ENCODE data around the gene RFFL.

DNA sequence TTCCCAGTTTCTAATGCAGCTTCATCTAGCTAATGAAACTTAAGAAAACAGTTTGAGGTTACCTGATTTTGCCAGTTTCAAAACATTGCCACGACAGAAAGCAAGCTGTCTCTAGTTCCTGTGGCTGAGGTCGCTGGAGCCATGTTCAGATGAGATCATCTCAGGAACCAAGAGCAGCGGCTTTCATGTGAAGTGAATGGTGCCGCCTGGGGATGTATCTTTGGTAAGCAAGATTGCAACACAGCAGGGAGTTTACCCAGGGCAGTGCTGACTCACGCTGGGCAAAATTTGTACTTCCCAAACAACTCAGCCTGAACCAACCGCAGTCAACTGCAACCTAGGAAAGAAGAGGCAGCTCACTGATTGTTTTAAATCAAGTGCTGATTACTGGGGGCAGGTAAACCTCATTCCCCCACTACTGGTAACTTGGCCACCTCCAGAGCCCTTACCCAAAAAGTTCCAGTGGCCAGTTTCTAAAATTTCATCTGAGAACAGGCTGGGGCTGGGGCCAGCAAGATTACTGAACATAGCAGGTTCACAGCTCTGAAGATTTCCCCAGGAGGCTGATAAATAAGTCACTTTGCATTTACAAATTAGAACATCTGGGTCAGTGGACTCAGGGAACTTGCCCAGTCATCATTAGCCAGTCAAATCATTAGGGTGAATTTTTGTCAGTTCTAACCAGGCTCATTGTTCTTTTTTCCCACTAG is at the start of gene RFFL:
- peak; percentile 87 for TF ChIP-seq POLR2AphosphoS5 (IDR thresholded peaks at IDR 0.05)
- TF ChIP-seq, protein P1, sequence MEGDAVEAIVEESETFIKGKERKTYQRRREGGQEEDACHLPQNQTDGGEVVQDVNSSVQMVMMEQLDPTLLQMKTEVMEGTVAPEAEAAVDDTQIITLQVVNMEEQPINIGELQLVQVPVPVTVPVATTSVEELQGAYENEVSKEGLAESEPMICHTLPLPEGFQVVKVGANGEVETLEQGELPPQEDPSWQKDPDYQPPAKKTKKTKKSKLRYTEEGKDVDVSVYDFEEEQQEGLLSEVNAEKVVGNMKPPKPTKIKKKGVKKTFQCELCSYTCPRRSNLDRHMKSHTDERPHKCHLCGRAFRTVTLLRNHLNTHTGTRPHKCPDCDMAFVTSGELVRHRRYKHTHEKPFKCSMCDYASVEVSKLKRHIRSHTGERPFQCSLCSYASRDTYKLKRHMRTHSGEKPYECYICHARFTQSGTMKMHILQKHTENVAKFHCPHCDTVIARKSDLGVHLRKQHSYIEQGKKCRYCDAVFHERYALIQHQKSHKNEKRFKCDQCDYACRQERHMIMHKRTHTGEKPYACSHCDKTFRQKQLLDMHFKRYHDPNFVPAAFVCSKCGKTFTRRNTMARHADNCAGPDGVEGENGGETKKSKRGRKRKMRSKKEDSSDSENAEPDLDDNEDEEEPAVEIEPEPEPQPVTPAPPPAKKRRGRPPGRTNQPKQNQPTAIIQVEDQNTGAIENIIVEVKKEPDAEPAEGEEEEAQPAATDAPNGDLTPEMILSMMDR (IDR thresholded peaks at IDR 0.05): peak in 3 of 4 experiments; percentile 26 to 39 (median 35)
